ENCODE measurements around the gene C2CD4D.

- no peak for TF ChIP-seq CTCF (IDR thresholded peaks at IDR 0.05)
- TF ChIP-seq EZH2 (IDR thresholded peaks at IDR 0.05; ENCODE audit: borderline replicate concordance, insufficient read depth, low read depth, low read length, poor library complexity, severe bottlenecking), result no peak
These were observed 1.5 kb upstream of the C2CD4D start for GRCh38 chr1:151841141-151841540.
